WERI-Rb-1 (cell line): ENCODE results near the gene UBL4B.

Experiments
- DNase-seq: peaks from one replicate; pipeline ENCODE4 v3.0.0-alpha.2; 2020
- H3K27ac ChIP-seq: fragments of 250-450 bp; sonication (Bioruptor Pico); 2 replicates; pipeline ENCODE4 v1.5.1; 2020; ENCODE audit warnings: mild to moderate bottlenecking, moderate library complexity
- H3K27me3 ChIP-seq: fragments of 250-450 bp; sonication (Bioruptor Pico); 2 replicates; pipeline ENCODE4 v1.5.1; 2021; ENCODE audit warnings: mild to moderate bottlenecking, low read depth, moderate library complexity; ENCODE audit not compliant: insufficient read depth, severe bottlenecking
- H3K36me3 ChIP-seq: fragments of 250-450 bp; sonication (Bioruptor Pico); 2 replicates; pipeline ENCODE4 v1.5.1; 2020; ENCODE audit warnings: mild to moderate bottlenecking, moderate library complexity
- H3K4me3 ChIP-seq: 2 replicates; pipeline ENCODE4 v1.5.1; 2011; ENCODE audit warnings: low read depth, mild to moderate bottlenecking, control low read depth, low read length
- H3K9me3 ChIP-seq: fragments of 250-450 bp; sonication (Bioruptor Pico); 2 replicates; pipeline ENCODE4 v1.5.1; 2021; ENCODE audit warnings: mild to moderate bottlenecking, moderate library complexity; ENCODE audit not compliant: severe bottlenecking
- CTCF ChIP-seq: IDR thresholded peaks from 2 replicates; pipeline ENCODE4 v1.5.1; 2011; ENCODE audit warnings: low read depth, mild to moderate bottlenecking, control low read depth, inconsistent platforms, low read length

The UBL4B gene

GRCh38 chr1:110123224-110123623 lies 11.0 kb downstream of the UBL4B start:
- no peak for TF ChIP-seq CTCF
- Histone ChIP-seq H3K36me3 (no peaks in the 10 kb centered on the region), H3K27me3 (no peaks in the 10 kb centered on the region), H3K9me3 (peaks cover 16% of the 10 kb centered on the region), H3K27ac (no peak overlapping the region), H3K4me3 (no peak overlapping the region)
- no peak for DNase-seq

GRCh38 chr1:110125810-110126209 lies 13.6 kb downstream of the UBL4B start:
- Histone ChIP-seq H3K27ac (no peak overlapping the region), H3K9me3 (peaks cover 13% of the 10 kb centered on the region), H3K27me3 (no peaks in the 10 kb centered on the region), H3K36me3 (no peaks in the 10 kb centered on the region), H3K4me3 (no peak overlapping the region)
- no peak for DNase-seq
- no peak for TF ChIP-seq CTCF

GRCh38 chr1:110130113-110130591 lies 17.9 kb downstream of the UBL4B start:
- no peak overlapping the region for H3K27ac ChIP-seq
- DNase-seq: no peak

GRCh38 chr1:110130989-110131388 lies 18.7 kb downstream of the UBL4B start:
- H3K4me3 ChIP-seq: no peak overlapping the region
- no peaks in the 10 kb centered on the region for H3K27me3 ChIP-seq
- no peak for DNase-seq
- no peak for TF ChIP-seq CTCF
- H3K27ac ChIP-seq: no peak overlapping the region
- no peaks in the 10 kb centered on the region for H3K36me3 ChIP-seq
- peaks cover 6% of the 10 kb centered on the region for H3K9me3 ChIP-seq

More at GRCh38 chr1:110130113-110130591, 17.9 kb downstream of the UBL4B start:
- Histone ChIP-seq H3K9me3 (peaks cover 9% of the 10 kb centered on the region), H3K27me3 (no peaks in the 10 kb centered on the region), H3K36me3 (no peaks in the 10 kb centered on the region), H3K4me3 (no peak overlapping the region)
- TF ChIP-seq CTCF: no peak

- no peak for TF ChIP-seq CTCF
- H3K4me3 ChIP-seq: no peak overlapping the region
- DNase-seq: no peak
- H3K9me3 ChIP-seq: no peaks in the 10 kb centered on the region
- no peaks in the 10 kb centered on the region for H3K36me3 ChIP-seq
- H3K27ac ChIP-seq: no peak overlapping the region
- no peaks in the 10 kb centered on the region for H3K27me3 ChIP-seq
These were observed 20.4 kb downstream of the UBL4B start for GRCh38 chr1:110132682-110133081.

GRCh38 chr1:110133436-110133835 lies 21.2 kb downstream of the UBL4B start:
- Histone ChIP-seq H3K27ac (no peak overlapping the region), H3K36me3 (no peaks in the 10 kb centered on the region), H3K4me3 (no peak overlapping the region), H3K9me3 (no peaks in the 10 kb centered on the region), H3K27me3 (no peaks in the 10 kb centered on the region)
- TF ChIP-seq CTCF: no peak
- DNase-seq: no peak
